DOHH2 (cell line): ENCODE measurements around the gene NSD2.

Experiments
- H3F3A ChIP-seq: fragments of 200-600 bp; sonication (generic), shearing (Covaris generic); 2 replicates; pipeline ENCODE4 v1.6.0; 2016; ENCODE audit warnings: antibody characterized with exemption, mild to moderate bottlenecking; ENCODE audit not compliant: control insufficient read depth, insufficient read depth
- H3K27ac ChIP-seq: fragments of 200-600 bp; sonication (generic); 2 replicates; pipeline ENCODE4 v1.5.1; 2014; ENCODE audit warnings: low read depth, mild to moderate bottlenecking, low read length, moderate library complexity
- H3K27me3 ChIP-seq: fragments of 200-600 bp; sonication (generic); 2 replicates; pipeline ENCODE4 v1.6.1; 2014; ENCODE audit warnings: mild to moderate bottlenecking, low read length, mixed read lengths; ENCODE audit not compliant: control insufficient read depth
- H3K36me3 ChIP-seq: fragments of 200-600 bp; sonication (generic); 2 replicates; pipeline ENCODE4 v1.6.1; 2014; ENCODE audit warnings: mild to moderate bottlenecking, low read length, moderate library complexity, mixed read lengths; ENCODE audit not compliant: control insufficient read depth
- H3K4me1 ChIP-seq: fragments of 200-600 bp; sonication (generic); 2 replicates; pipeline ENCODE4 v1.6.1; 2014; ENCODE audit warnings: mild to moderate bottlenecking, low read length, mixed read lengths; ENCODE audit not compliant: control insufficient read depth
- H3K4me2 ChIP-seq: fragments of 200-600 bp; sonication (generic); 2 replicates; pipeline ENCODE4 v1.6.0; 2014; ENCODE audit warnings: mild to moderate bottlenecking, low read length, moderate library complexity
- H3K4me3 ChIP-seq: fragments of 200-600 bp; sonication (generic); 2 replicates; pipeline ENCODE4 v1.5.1; 2014; ENCODE audit warnings: mild to moderate bottlenecking, low read length, mixed read lengths
- H3K79me2 ChIP-seq: fragments of 200-600 bp; sonication (generic); 2 replicates; pipeline ENCODE4 v1.6.1; 2014; ENCODE audit warnings: mild to moderate bottlenecking, low read length, mixed read lengths; ENCODE audit not compliant: control insufficient read depth
- H3K9me2 ChIP-seq: fragments of 200-600 bp; sonication (generic); replicated peaks from 2 replicates; pipeline ENCODE4 v1.6.1; 2014; ENCODE audit warnings: mild to moderate bottlenecking, low read length, mixed read lengths; ENCODE audit not compliant: control insufficient read depth
- H3K9me3 ChIP-seq: fragments of 200-600 bp; sonication (generic); 2 replicates; pipeline ENCODE4 v1.6.1; 2014; ENCODE audit warnings: antibody characterized with exemption, low read length, mixed read lengths; ENCODE audit not compliant: control insufficient read depth, insufficient read depth
- H4K20me1 ChIP-seq: fragments of 200-600 bp; sonication (generic); 2 replicates; pipeline ENCODE4 v1.6.0; 2014; ENCODE audit warnings: low read depth, mild to moderate bottlenecking, antibody characterized with exemption, low read length, moderate library complexity; ENCODE audit not compliant: control insufficient read depth, insufficient read depth
- EZH2phosphoT487 ChIP-seq: fragments of 200-600 bp; sonication (generic); IDR thresholded peaks from 2 replicates; pipeline ENCODE4 v1.6.1; 2017; ENCODE audit warnings: borderline replicate concordance, mild to moderate bottlenecking, antibody characterized with exemption, low read length, moderate library complexity, mixed read lengths
- TF ChIP-seq, protein P1 (sequence below): fragments of 200-600 bp; sonication (generic); IDR thresholded peaks from one replicate; pipeline ENCODE4 v1.5.1; 2014; ENCODE audit warnings: antibody characterized with exemption, mild to moderate bottlenecking, low read depth, low read length; ENCODE audit not compliant: poor library complexity, severe bottlenecking

The NSD2 gene

GRCh38 chr4:1826531-1827350, 44.5 kb upstream of the NSD2 start:
- Histone ChIP-seq H3K4me3 (no peak overlapping the region), H3K27me3 (no peaks in the 10 kb centered on the region), H4K20me1 (no peaks in the 10 kb centered on the region), H3K4me2 (no peak overlapping the region), H3K27ac (no peak overlapping the region), H3K79me2 (no peaks in the 10 kb centered on the region), H3K9me3 (no peaks in the 10 kb centered on the region), H3K36me3 (peaks cover 48% of the 10 kb centered on the region), H3K9me2 (no peaks in the 10 kb centered on the region), H3K4me1 (no peaks in the 10 kb centered on the region), H3F3A (no peaks in the 10 kb centered on the region)
- TF ChIP-seq, protein P1, sequence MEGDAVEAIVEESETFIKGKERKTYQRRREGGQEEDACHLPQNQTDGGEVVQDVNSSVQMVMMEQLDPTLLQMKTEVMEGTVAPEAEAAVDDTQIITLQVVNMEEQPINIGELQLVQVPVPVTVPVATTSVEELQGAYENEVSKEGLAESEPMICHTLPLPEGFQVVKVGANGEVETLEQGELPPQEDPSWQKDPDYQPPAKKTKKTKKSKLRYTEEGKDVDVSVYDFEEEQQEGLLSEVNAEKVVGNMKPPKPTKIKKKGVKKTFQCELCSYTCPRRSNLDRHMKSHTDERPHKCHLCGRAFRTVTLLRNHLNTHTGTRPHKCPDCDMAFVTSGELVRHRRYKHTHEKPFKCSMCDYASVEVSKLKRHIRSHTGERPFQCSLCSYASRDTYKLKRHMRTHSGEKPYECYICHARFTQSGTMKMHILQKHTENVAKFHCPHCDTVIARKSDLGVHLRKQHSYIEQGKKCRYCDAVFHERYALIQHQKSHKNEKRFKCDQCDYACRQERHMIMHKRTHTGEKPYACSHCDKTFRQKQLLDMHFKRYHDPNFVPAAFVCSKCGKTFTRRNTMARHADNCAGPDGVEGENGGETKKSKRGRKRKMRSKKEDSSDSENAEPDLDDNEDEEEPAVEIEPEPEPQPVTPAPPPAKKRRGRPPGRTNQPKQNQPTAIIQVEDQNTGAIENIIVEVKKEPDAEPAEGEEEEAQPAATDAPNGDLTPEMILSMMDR, result no peak
- TF ChIP-seq EZH2phosphoT487, result no peak

GRCh38 chr4:1830234-1830633, 41.0 kb upstream of the NSD2 start:
- H3K36me3 ChIP-seq, result peaks cover 55% of the 10 kb centered on the region
- H3K9me3 ChIP-seq, result no peaks in the 10 kb centered on the region
- H3K4me2 ChIP-seq, result no peak overlapping the region
- no peaks in the 10 kb centered on the region for H3F3A ChIP-seq
- H3K27ac ChIP-seq, result no peak overlapping the region
- TF ChIP-seq EZH2phosphoT487, result no peak
- TF ChIP-seq, protein P1, result no peak
- peaks cover 19% of the 10 kb centered on the region for H3K4me1 ChIP-seq
- H4K20me1 ChIP-seq, result no peaks in the 10 kb centered on the region; the same call in 1 of the 2 replicates
- no peaks in the 10 kb centered on the region for H3K9me2 ChIP-seq
- H3K4me3 ChIP-seq, result no peak overlapping the region
- no peaks in the 10 kb centered on the region for H3K27me3 ChIP-seq
- H3K79me2 ChIP-seq, result no peaks in the 10 kb centered on the region

GRCh38 chr4:1830642-1831228, 40.5 kb upstream of the NSD2 start:
- Histone ChIP-seq H3K79me2 (no peaks in the 10 kb centered on the region), H3F3A (no peaks in the 10 kb centered on the region), H3K4me1 (peaks cover 19% of the 10 kb centered on the region), H3K27me3 (no peaks in the 10 kb centered on the region), H3K4me3 (no peak overlapping the region), H3K4me2 (no peak overlapping the region), H4K20me1 (no peaks in the 10 kb centered on the region; the same call in 1 of the 2 replicates), H3K36me3 (peaks cover 57% of the 10 kb centered on the region), H3K9me2 (no peaks in the 10 kb centered on the region), H3K27ac (no peak overlapping the region), H3K9me3 (no peaks in the 10 kb centered on the region)
- TF ChIP-seq EZH2phosphoT487, result no peak
- TF ChIP-seq, protein P1, result no peak
